Activated CD4-positive, alpha-beta memory T cell treated with anti-CD3 and anti-CD28 coated beads, Interleukin-2, amount 10 ng/mL, durations not matched to agents 7 days and 5 days (primary cell): ENCODE measurements around the gene TMPRSS3. TPM values are rescaled to one million over a fixed set of nuclear protein-coding genes. Genes with fewer than 3 reads are reported as not detected.

ENCODE experiments used
- CTCF ChIA-PET: fragments of 350-600 bp; sonication (Branson Sonifier 250); formaldehyde crosslinking; loops from one replicate; lab custom pipeline; 2021; ENCODE audit warnings: antibody characterized with exemption, inconsistent platforms; lab: Charles Lee
- POLR2A ChIA-PET: fragments of 350-600 bp; sonication (Branson Sonifier 250); formaldehyde crosslinking; loops from one replicate; lab custom pipeline; 2021; ENCODE audit warnings: antibody characterized with exemption; lab: Charles Lee
- DNase-seq: peaks from one replicate; pipeline ENCODE4 v3.0.0-alpha.2; 2020
- H3K27ac Mint-ChIP-seq: one replicate; pipeline ENCODE4 v1.8.0; 2021; ENCODE audit warnings: mild to moderate bottlenecking, mixed read lengths
- H3K27me3 Mint-ChIP-seq: one replicate; pipeline ENCODE4 v1.8.0; 2021; ENCODE audit warnings: mixed read lengths
- H3K36me3 Mint-ChIP-seq: one replicate; pipeline ENCODE4 v1.8.0; 2021; ENCODE audit warnings: low read depth, mixed read lengths
- H3K4me1 Mint-ChIP-seq: one replicate; pipeline ENCODE4 v1.8.0; 2021; ENCODE audit warnings: mixed read lengths
- H3K4me3 Mint-ChIP-seq: one replicate; pipeline ENCODE4 v1.8.0; 2021; ENCODE audit warnings: mild to moderate bottlenecking, mixed read lengths
- H3K9me3 Mint-ChIP-seq: one replicate; pipeline ENCODE4 v1.8.0; 2021; ENCODE audit warnings: mixed read lengths
- total RNA-seq, 2 experiments: library from RNA; stranded (reverse); gene quantifications; one replicate each; pipeline ENCODE4 v1.2.3, GENCODE V29; 2021

TMPRSS3 gene
- total RNA-seq, 2 experiments from 2014 or later: 24.6 to 24.8 TPM

DNA sequence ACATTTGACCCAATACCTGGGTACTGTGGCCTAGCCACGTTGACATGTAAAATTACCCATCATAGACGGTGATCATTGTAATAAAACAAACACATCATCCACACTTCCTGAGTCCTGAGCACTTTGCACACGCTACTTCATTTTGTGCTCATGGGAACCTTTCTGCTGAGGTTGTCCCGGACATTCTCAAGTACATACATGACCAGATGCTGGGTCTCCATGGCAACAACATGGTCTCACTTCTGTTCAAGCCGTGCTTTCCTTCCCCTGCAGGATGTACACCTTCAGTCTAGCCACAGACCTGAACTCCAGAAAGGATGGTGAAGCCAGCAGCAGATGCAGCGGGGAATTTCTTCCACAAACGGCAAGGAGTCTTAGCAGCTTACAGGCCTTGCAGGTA is 30.6 kb upstream of the TMPRSS3 start:
- DNase-seq: no peak
- Mint-ChIP-seq H3K9me3 (no peaks in the 10 kb centered on the region), H3K36me3 (peaks cover 89% of the 10 kb centered on the region), H3K27me3 (no peaks in the 10 kb centered on the region), H3K4me1 (peaks cover 59% of the 10 kb centered on the region), H3K4me3 (no peak overlapping the region), H3K27ac (peak overlapping the region; percentile 85)
- ChIA-PET CTCF (interaction anchor here (1.1 to 1.9 kb wide), 2 partner anchors 10 to 45 kb away, joined by 4 to 7 read pairs; no protein-coding TSS in a partner anchor), POLR2A (interaction anchor here (1.0 to 19.4 kb wide), 8 partner anchors 10 to 192 kb away, joined by 3 to 431 read pairs (median 8); partner anchors contain the start of gene UBASH3A)

GRCh38 chr21:42425591-42425990 is 29.7 kb upstream of the TMPRSS3 start:
- H3K9me3 Mint-ChIP-seq: no peaks in the 10 kb centered on the region
- H3K27ac Mint-ChIP-seq: peak overlapping the region; percentile 85
- H3K4me1 Mint-ChIP-seq: peaks cover 67% of the 10 kb centered on the region
- CTCF ChIA-PET: interaction anchor here (1.1 to 5.6 kb wide), 6 partner anchors 9 to 233 kb away, joined by 3 to 51 read pairs (median 4); partner anchors contain the start of gene UBASH3A
- peak overlapping the region; percentile 55 for H3K4me3 Mint-ChIP-seq
- H3K36me3 Mint-ChIP-seq: peaks cover 90% of the 10 kb centered on the region
- DNase-seq: peak; percentile 42
- POLR2A ChIA-PET: interaction anchor here (0.5 to 19.4 kb wide), 19 partner anchors 10 to 233 kb away, joined by 3 to 431 read pairs (median 5); partner anchors contain the start of gene UBASH3A
- H3K27me3 Mint-ChIP-seq: no peaks in the 10 kb centered on the region

GRCh38 chr21:42424914-42425541 is 29.2 kb upstream of the TMPRSS3 start:
- POLR2A ChIA-PET: interaction anchor here (0.7 to 19.4 kb wide), 19 partner anchors 8 to 232 kb away, joined by 3 to 431 read pairs (median 6); partner anchors contain the start of genes SLC37A1 and UBASH3A
- CTCF ChIA-PET: interaction anchor here (0.6 to 5.6 kb wide), 8 partner anchors 8 to 232 kb away, joined by 3 to 51 read pairs (median 4); partner anchors contain the start of gene UBASH3A
- H3K36me3 Mint-ChIP-seq: peaks cover 88% of the 10 kb centered on the region

DNA sequence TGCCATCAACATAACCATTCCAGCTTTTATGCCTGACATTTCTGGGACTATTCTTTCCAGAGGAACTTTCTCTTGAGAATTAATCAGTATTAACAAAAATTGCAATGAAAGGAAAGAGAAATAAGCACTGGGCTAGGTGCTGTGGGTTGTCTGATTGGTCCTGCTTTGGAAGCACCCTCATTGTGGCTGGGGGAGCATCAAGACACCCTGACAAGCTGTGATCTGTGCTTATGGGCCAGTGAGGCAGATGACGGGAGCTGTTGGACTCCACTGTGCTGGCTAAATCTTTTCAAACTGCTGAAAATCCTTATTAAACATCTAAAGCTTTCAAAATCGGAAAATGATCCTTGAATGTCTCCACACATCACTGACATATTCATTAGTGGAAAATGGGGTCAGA is 27.8 kb upstream of the TMPRSS3 start:
- ChIA-PET POLR2A (interaction anchor here (0.8 to 19.4 kb wide), 14 partner anchors 8 to 231 kb away, joined by 3 to 431 read pairs (median 7); partner anchors contain the start of gene UBASH3A), CTCF (interaction anchor here (0.6 to 5.6 kb wide), 5 partner anchors 19 to 230 kb away, joined by 3 to 51 read pairs (median 5); partner anchors contain the start of gene UBASH3A)
- Mint-ChIP-seq H3K27me3 (no peaks in the 10 kb centered on the region), H3K9me3 (peaks cover 8% of the 10 kb centered on the region), H3K36me3 (peaks cover 89% of the 10 kb centered on the region), H3K4me1 (peaks cover 85% of the 10 kb centered on the region), H3K27ac (peak overlapping the region; percentile 85), H3K4me3 (peak overlapping the region; percentile 57)
- DNase-seq: no peak

More at GRCh38 chr21:42424914-42425541, 29.2 kb upstream of the TMPRSS3 start:
- Mint-ChIP-seq H3K4me3 (peak overlapping the region; percentile 55), H3K4me1 (peaks cover 71% of the 10 kb centered on the region), H3K9me3 (no peaks in the 10 kb centered on the region), H3K27ac (peak overlapping the region; percentile 85), H3K27me3 (no peaks in the 10 kb centered on the region)
- peak; percentile 90 for DNase-seq

DNA sequence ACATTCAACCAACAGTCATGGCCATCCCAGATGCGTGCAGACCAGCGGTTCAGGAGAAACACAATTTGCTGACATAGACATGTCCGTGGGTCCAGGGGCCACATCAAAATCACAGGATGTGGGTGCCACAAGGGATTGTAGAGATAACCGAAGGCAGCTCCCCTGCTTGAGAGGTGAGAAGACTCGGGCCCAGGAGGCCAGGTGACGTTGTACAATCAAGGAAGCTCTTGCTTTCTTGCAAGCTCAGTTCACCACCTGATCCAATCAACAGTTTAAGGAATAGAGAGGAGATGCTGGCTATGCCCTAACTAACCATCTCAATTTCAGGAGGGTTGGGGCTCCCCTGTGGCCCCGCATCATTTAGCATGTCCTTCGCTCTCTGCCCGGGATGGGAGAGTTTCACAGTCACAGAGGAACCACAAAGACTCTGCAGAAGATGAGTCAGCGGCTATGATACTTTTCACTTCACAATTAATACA is 27.4 kb upstream of the TMPRSS3 start:
- ChIA-PET CTCF (interaction anchor here (0.6 to 5.6 kb wide), 4 partner anchors 19 to 230 kb away, joined by 3 to 51 read pairs (median 5); partner anchors contain the start of gene UBASH3A), POLR2A (interaction anchor here (0.8 to 19.4 kb wide), 14 partner anchors 7 to 230 kb away, joined by 3 to 431 read pairs (median 7); partner anchors contain the start of gene UBASH3A)
- H3K36me3 Mint-ChIP-seq: peaks cover 91% of the 10 kb centered on the region
- H3K27ac Mint-ChIP-seq: peak overlapping the region; percentile 85
- peak overlapping the region; percentile 57 for H3K4me3 Mint-ChIP-seq
- peaks cover 86% of the 10 kb centered on the region for H3K4me1 Mint-ChIP-seq
- peaks cover 8% of the 10 kb centered on the region for H3K9me3 Mint-ChIP-seq
- H3K27me3 Mint-ChIP-seq: no peaks in the 10 kb centered on the region
- DNase-seq: peak; percentile 79

- peaks cover 11% of the 10 kb centered on the region for H3K9me3 Mint-ChIP-seq
- H3K4me1 Mint-ChIP-seq: peaks cover 88% of the 10 kb centered on the region
- ChIA-PET POLR2A (interaction anchor here (0.7 to 19.4 kb wide), 11 partner anchors 8 to 201 kb away, joined by 3 to 431 read pairs (median 4); partner anchors contain the start of gene UBASH3A), CTCF (interaction anchor here (0.9 to 5.6 kb wide), 5 partner anchors 10 to 35 kb away, joined by 3 to 51 read pairs (median 4); partner anchors contain the start of gene UBASH3A)
- DNase-seq: peak; percentile 47
- H3K4me3 Mint-ChIP-seq: peak overlapping the region; percentile 4
- peaks cover 89% of the 10 kb centered on the region for H3K36me3 Mint-ChIP-seq
- H3K27ac Mint-ChIP-seq: peak overlapping the region; percentile 72
- H3K27me3 Mint-ChIP-seq: no peaks in the 10 kb centered on the region
Measured at GRCh38 chr21:42421018-42421793, 25.4 kb upstream of the TMPRSS3 start.

- H3K27ac Mint-ChIP-seq: no peak overlapping the region
- H3K36me3 Mint-ChIP-seq: peaks cover 93% of the 10 kb centered on the region
- peaks cover 11% of the 10 kb centered on the region for H3K9me3 Mint-ChIP-seq
- no peaks in the 10 kb centered on the region for H3K27me3 Mint-ChIP-seq
- no peak overlapping the region for H3K4me3 Mint-ChIP-seq
- H3K4me1 Mint-ChIP-seq: peaks cover 88% of the 10 kb centered on the region
- ChIA-PET CTCF (interaction anchor here (1.0 to 5.6 kb wide), 2 partner anchors 16 kb away, joined by 5 to 51 read pairs; partner anchors contain the start of gene UBASH3A), POLR2A (interaction anchor here (2.2 to 19.4 kb wide), 2 partner anchors 12 to 31 kb away, joined by 7 to 431 read pairs; partner anchors contain the start of gene UBASH3A)
- DNase-seq: no peak
Measured at GRCh38 chr21:42419845-42420244, 24.0 kb upstream of the TMPRSS3 start.

DNA sequence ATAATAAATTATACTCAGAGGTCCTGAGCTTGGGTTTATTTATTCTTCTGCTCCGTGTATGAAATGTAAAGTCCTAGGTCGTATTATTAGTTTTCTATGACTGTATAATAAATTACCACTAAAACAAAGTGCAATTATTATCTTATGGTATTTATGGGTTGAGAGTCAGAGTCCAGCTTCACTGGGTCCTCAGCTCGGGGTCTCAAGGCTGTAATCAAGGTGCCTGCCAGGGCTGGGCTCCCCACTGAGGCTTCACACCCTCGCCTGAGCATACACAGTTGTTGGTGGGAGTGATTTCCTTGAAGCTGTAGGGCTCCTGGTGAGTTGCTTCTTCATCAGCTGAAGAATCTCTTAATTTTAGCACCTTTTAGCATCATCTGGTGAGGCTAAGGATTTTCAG is 23.0 kb upstream of the TMPRSS3 start:
- Mint-ChIP-seq H3K27ac (no peak overlapping the region), H3K27me3 (no peaks in the 10 kb centered on the region), H3K36me3 (peaks cover 95% of the 10 kb centered on the region), H3K9me3 (peaks cover 11% of the 10 kb centered on the region), H3K4me1 (peaks cover 88% of the 10 kb centered on the region), H3K4me3 (no peak overlapping the region)
- CTCF ChIA-PET: interaction anchor here (1.0 kb wide), 1 partner anchor 15 kb away, joined by 5 read pairs; the partner anchor contains the start of gene UBASH3A
- no peak for DNase-seq
- POLR2A ChIA-PET: interaction anchor here (19.4 kb wide), 1 partner anchor 11 kb away, joined by 431 read pairs; the partner anchor contains the start of gene UBASH3A

DNA sequence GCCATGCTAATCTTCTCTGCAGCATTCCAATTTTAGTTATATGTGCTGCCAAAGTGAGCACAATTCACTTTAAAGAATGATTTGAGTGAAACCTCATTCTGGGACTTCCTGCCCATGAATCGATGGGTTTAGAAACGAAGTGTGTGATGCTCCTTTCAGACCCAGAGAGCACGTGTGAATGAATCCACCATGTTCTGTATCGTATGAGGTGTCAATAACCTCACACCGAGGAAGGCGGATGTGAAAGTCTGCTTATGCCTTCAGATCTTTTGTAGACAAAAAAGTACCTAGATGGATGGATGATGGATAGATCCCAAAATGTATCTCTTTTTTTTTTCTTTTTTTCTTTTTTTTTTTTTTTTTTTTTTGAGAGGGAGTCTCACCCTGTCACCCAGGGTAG is 21.7 kb upstream of the TMPRSS3 start:
- ChIA-PET POLR2A (interaction anchor here (2.7 to 19.4 kb wide), 2 partner anchors 7 to 10 kb away, joined by 16 to 431 read pairs; partner anchors contain the start of gene UBASH3A), CTCF (interaction anchor here (0.7 to 1.7 kb wide), 3 partner anchors 8 to 416 kb away, joined by 3 to 7 read pairs (median 3); no protein-coding TSS in a partner anchor)
- H3K4me3 Mint-ChIP-seq: no peak overlapping the region
- H3K27me3 Mint-ChIP-seq: no peaks in the 10 kb centered on the region
- peaks cover 93% of the 10 kb centered on the region for H3K36me3 Mint-ChIP-seq
- H3K9me3 Mint-ChIP-seq: peaks cover 11% of the 10 kb centered on the region
- peaks cover 88% of the 10 kb centered on the region for H3K4me1 Mint-ChIP-seq
- peak; percentile 48 for DNase-seq
- peak overlapping the region; percentile 72 for H3K27ac Mint-ChIP-seq

DNA sequence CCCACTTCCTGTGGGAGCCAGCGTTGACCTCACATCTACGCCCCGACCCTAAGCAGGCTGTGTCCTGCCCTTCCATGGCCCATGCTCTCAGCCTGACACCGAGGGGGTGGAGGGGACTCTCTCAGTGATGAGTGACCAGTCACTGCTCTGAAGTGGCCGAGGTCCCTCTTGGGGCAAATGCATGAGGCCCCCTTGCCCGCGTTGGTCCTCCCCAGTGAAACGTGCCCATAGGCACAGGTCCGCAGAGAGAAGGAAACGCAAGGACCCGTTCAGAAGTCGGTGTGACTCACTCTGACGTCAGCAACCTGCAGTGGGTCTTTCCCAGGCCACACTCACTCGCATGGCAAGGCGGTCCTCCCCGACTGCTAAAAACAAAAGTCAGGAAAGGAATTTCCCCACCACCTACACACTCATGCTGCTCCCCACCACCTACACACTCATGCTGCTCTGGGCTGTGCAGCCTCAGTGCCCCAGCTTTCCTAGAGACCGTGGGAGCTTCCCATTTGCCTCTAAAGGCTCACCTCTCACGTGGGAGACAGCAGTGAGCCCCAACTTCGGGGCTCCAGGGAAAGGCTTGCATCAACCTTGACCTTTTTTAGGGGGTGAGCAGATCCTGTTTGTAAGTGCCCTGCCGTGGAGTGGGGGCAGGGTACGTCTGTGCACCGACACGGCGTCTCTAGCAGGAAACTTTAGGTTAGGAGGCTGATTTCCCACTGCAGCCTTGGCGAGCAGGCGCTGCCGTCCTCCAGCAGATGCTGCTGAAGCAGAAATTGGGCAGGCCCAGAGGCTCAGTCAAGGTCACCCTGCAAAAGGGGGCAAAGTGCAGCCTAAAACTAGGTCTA is 19.3 kb upstream of the TMPRSS3 start:
- Mint-ChIP-seq H3K36me3 (peaks cover 71% of the 10 kb centered on the region), H3K27ac (peak overlapping the region; percentile 94), H3K27me3 (no peaks in the 10 kb centered on the region), H3K4me1 (peaks cover 70% of the 10 kb centered on the region), H3K9me3 (peaks cover 11% of the 10 kb centered on the region), H3K4me3 (peak overlapping the region; percentile 56)
- CTCF ChIA-PET: no interaction called here
- POLR2A ChIA-PET: interaction anchor here (2.7 to 19.4 kb wide), 2 partner anchors 8 to 9 kb away, joined by 16 to 431 read pairs; partner anchors contain the start of gene UBASH3A
- DNase-seq: peak; percentile 90

DNA sequence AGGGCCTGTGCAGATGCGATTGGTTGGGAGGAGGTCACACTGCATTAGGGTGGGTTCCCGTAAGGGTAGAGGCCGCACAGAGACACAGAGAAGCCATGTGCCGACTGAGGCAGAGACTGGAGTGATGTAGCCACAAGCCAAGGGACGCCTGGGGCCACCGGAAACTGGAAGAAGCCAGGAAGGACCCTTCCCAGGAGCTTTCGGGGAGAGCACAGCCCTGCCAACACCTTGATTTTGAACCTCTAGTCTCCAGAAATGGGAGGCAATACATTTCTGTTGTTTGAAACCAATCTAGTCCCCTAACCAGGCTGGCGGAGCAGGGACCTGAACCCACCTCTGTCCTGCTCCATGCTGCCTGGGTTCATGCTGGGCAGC is 18.7 kb upstream of the TMPRSS3 start:
- CTCF ChIA-PET: no interaction called here
- POLR2A ChIA-PET: interaction anchor here (0.6 to 19.4 kb wide), 3 partner anchors 7 to 10 kb away, joined by 3 to 431 read pairs (median 16); partner anchors contain the start of gene UBASH3A
- peaks cover 69% of the 10 kb centered on the region for H3K4me1 Mint-ChIP-seq
- H3K27ac Mint-ChIP-seq: peak overlapping the region; percentile 94
- peaks cover 65% of the 10 kb centered on the region for H3K36me3 Mint-ChIP-seq
- peaks cover 8% of the 10 kb centered on the region for H3K9me3 Mint-ChIP-seq
- no peaks in the 10 kb centered on the region for H3K27me3 Mint-ChIP-seq
- DNase-seq: no peak
- H3K4me3 Mint-ChIP-seq: peak overlapping the region; percentile 56
